ENCODE results near the gene SND1.
A peak's percentile ranks its signal among the peaks of the same experiment; 100 is the strongest.

The SND1 gene

GRCh38 chr7:127651556-127652332, at the start of gene SND1:
SND1 (plus strand) TSS chr7:127652194; CDS start chr7:127652374, 180 bp downstream.
- peaks cover 37% of the 10 kb centered on the region for H3K4me1 Mint-ChIP-seq
- H3K27me3 Mint-ChIP-seq, result no peaks in the 10 kb centered on the region
- peaks cover 7% of the 10 kb centered on the region for H3K36me3 Mint-ChIP-seq
- no peaks in the 10 kb centered on the region for H3K9me3 Mint-ChIP-seq
- ATAC-seq, result peak; percentile 96
- H3K4me3 Mint-ChIP-seq, result peak within 1 kb of the TSS; percentile 95
- no peak within 1 kb of the TSS for H3K27ac Mint-ChIP-seq

DNA sequence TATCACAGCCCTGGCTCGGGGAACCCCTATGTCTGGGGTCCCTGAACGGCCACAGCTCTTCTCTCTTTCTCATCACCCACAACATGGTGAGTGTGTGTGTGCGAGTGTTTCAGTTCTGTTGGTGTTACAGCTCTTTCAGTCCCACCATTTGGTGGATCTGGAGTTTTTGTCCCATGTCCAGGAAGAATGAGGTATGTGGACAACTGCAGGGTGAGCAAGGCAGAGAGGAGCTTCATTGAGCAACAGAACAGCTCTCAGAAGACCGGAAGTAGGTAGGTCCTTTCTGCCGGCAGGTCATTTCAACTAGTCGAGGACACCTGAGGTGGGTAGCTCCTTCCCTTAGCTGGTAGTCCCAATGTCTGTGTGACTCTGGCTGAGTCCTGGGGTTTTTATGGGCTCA, 43.5 kb upstream of the SND1 start:
- Mint-ChIP-seq H3K27me3 (peaks cover 32% of the 10 kb centered on the region), H3K4me3 (no peak overlapping the region), H3K9me3 (peaks cover 11% of the 10 kb centered on the region), H3K36me3 (no peaks in the 10 kb centered on the region), H3K4me1 (no peaks in the 10 kb centered on the region), H3K27ac (no peak overlapping the region)
- no peak for ATAC-seq

- no peak overlapping the region for H3K4me3 Mint-ChIP-seq
- H3K36me3 Mint-ChIP-seq, result no peaks in the 10 kb centered on the region
- peaks cover 40% of the 10 kb centered on the region for H3K27me3 Mint-ChIP-seq
- peaks cover 11% of the 10 kb centered on the region for H3K9me3 Mint-ChIP-seq
- no peak overlapping the region for H3K27ac Mint-ChIP-seq
- no peaks in the 10 kb centered on the region for H3K4me1 Mint-ChIP-seq
- ATAC-seq, result no peak
Measured at GRCh38 chr7:127609297-127609696, 42.7 kb upstream of the SND1 start.

DNA sequence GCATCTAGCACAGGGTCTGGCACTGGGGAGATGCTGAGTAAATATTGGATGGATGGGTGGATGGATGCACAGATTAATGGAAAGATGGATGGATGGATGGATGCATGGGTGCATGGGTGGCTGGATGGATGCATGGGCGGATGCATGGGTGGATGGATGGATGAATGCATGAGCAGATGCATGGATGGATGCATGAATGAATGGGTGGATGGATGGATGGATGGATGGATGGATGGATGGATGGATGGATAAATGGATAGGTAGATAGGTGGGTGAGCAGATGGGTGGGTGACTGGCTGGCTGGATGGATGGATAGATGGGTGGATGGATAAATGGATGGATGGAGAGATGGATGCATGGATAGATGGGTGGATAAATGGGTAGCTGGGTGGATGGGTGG, 39.7 kb upstream of the SND1 start:
- Mint-ChIP-seq H3K27ac (no peak overlapping the region), H3K4me1 (no peaks in the 10 kb centered on the region), H3K9me3 (peaks cover 11% of the 10 kb centered on the region), H3K27me3 (peaks cover 48% of the 10 kb centered on the region), H3K4me3 (no peak overlapping the region), H3K36me3 (no peaks in the 10 kb centered on the region)
- no peak for ATAC-seq

DNA sequence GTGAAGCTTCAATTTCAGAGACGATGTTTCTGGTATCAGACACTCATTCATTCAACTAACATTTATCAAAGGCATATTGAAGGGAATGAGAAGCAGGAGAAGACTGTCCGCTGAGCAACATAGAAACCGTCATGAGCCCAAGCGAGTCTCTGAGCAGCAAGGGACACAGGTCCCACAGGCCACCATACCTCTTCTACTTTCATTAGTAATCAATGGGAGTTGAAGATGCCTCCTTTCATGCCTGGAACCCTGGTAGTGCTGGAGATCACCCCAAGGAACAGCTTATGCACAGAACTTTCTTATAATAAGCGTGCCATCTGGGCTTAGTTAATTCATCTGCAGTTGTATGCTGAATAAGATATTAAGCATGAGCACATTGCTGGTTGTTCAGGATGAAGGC, 35.3 kb upstream of the SND1 start:
- Mint-ChIP-seq H3K27me3 (peaks cover 77% of the 10 kb centered on the region), H3K4me1 (peaks cover 11% of the 10 kb centered on the region), H3K4me3 (no peak overlapping the region), H3K9me3 (peaks cover 11% of the 10 kb centered on the region), H3K36me3 (no peaks in the 10 kb centered on the region), H3K27ac (no peak overlapping the region)
- ATAC-seq, result no peak

DNA sequence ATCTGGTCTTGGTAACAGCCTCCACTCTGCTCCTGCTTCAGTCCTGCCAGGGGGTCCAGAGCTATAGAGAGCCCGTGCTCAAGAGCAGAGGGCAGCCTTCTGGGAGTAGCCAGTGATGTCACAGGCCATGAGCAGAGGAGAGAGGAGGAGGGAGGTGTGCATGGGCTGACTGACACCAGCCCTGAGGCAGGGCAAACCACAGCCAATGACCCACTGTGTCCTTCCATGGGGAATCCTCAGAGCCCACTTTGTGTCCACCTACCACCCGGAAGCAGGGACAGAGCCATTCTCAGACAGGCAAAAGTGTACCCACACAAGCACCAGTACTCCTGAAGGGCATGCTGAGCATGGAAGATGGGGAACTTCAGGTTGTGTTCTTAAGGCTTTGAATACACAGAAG, 34.0 kb upstream of the SND1 start, which contains the start of gene PAX4:
Gene PAX4 (minus strand): TSS at position 101 of the 400 bp plus-strand sequence. CDS start 2,214 bp downstream, outside the sequence.
- Mint-ChIP-seq H3K27me3 (peaks cover 77% of the 10 kb centered on the region), H3K9me3 (no peaks in the 10 kb centered on the region), H3K4me3 (no peak within 1 kb of the TSS), H3K36me3 (no peaks in the 10 kb centered on the region), H3K27ac (no peak within 1 kb of the TSS), H3K4me1 (peaks cover 11% of the 10 kb centered on the region)
- no peak for ATAC-seq

GRCh38 chr7:127618775-127619174, 33.2 kb upstream of the SND1 start:
- Mint-ChIP-seq H3K4me3 (no peak overlapping the region), H3K27ac (no peak overlapping the region), H3K36me3 (no peaks in the 10 kb centered on the region), H3K4me1 (peaks cover 11% of the 10 kb centered on the region), H3K9me3 (no peaks in the 10 kb centered on the region), H3K27me3 (peaks cover 72% of the 10 kb centered on the region)
- no peak for ATAC-seq

- no peaks in the 10 kb centered on the region for H3K36me3 Mint-ChIP-seq
- ATAC-seq, result peak; percentile 32
- no peaks in the 10 kb centered on the region for H3K9me3 Mint-ChIP-seq
- H3K4me3 Mint-ChIP-seq, result no peak overlapping the region
- H3K27me3 Mint-ChIP-seq, result peaks cover 66% of the 10 kb centered on the region
- H3K27ac Mint-ChIP-seq, result no peak overlapping the region
- peaks cover 11% of the 10 kb centered on the region for H3K4me1 Mint-ChIP-seq
Measured at GRCh38 chr7:127619681-127620405, 32.2 kb upstream of the SND1 start.

GRCh38 chr7:127620406-127621233, 31.4 kb upstream of the SND1 start:
- H3K27ac Mint-ChIP-seq, result no peak overlapping the region
- peaks cover 11% of the 10 kb centered on the region for H3K4me1 Mint-ChIP-seq
- no peaks in the 10 kb centered on the region for H3K36me3 Mint-ChIP-seq
- H3K27me3 Mint-ChIP-seq, result peaks cover 66% of the 10 kb centered on the region
- H3K4me3 Mint-ChIP-seq, result peak overlapping the region; percentile 50
- no peaks in the 10 kb centered on the region for H3K9me3 Mint-ChIP-seq
- ATAC-seq, result no peak

DNA sequence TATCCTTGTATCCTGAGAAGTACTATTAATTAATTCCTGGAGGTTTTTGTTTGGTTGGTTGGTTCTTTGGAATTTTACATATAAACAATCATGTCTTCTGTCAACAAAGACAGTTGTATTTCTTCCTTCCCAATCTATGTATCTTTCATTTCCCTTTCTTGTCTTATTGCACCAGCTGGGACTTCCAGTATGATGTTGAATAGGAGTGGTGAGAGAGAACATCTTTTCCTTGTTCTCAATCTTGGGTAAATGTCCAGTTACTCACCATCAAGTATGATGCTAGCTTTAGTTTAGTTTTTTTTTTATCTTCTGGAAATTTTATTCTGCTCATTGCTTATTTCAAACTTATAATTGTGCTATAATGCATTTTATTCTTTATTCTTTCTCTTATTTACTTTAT, 26.7 kb upstream of the SND1 start:
- no peaks in the 10 kb centered on the region for H3K9me3 Mint-ChIP-seq
- peaks cover 39% of the 10 kb centered on the region for H3K27me3 Mint-ChIP-seq
- peaks cover 21% of the 10 kb centered on the region for H3K4me1 Mint-ChIP-seq
- no peak overlapping the region for H3K27ac Mint-ChIP-seq
- H3K4me3 Mint-ChIP-seq, result no peak overlapping the region
- ATAC-seq, result no peak
- H3K36me3 Mint-ChIP-seq, result no peaks in the 10 kb centered on the region

- Mint-ChIP-seq H3K4me1 (peaks cover 10% of the 10 kb centered on the region), H3K36me3 (no peaks in the 10 kb centered on the region), H3K27ac (no peak overlapping the region), H3K4me3 (no peak overlapping the region), H3K9me3 (no peaks in the 10 kb centered on the region), H3K27me3 (peaks cover 24% of the 10 kb centered on the region)
- no peak for ATAC-seq
Measured at GRCh38 chr7:127628445-127628844, 23.5 kb upstream of the SND1 start.

- Mint-ChIP-seq H3K4me3 (no peak overlapping the region), H3K27ac (no peak overlapping the region), H3K9me3 (peaks cover 2% of the 10 kb centered on the region), H3K36me3 (no peaks in the 10 kb centered on the region), H3K27me3 (peaks cover 24% of the 10 kb centered on the region), H3K4me1 (peaks cover 10% of the 10 kb centered on the region)
- ATAC-seq, result peak; percentile 51
Measured at GRCh38 chr7:127629268-127629854, 22.6 kb upstream of the SND1 start.

DNA sequence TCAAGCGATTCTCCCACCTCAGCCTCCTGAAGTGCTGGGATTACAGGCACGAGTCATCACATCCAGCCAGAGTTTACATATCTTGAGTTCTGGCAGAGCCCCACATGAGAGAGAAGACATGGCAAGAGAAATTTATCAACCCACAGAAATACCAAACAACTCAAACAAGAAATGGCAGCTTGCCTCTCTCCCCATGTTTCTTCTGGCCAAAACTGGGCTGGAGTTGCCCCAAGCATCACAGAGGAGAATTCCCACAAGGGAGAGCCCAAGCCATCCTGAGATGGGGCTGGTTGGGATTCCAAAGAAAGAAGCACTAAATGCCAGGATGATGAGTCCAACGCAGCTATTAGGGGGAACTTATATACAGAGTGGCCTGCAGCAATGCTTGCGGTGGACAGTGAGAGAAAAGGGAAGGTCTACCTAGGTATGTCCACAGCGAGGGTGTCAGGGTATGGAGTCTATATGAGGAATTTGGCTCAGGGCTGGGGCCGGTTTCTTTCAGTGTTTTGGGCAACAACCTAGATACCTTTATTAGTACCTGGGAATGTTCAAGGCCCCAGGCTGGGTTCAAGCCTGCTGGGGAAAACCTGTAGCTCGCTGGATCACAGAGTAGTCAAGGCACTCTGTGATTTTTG, 19.6 kb upstream of the SND1 start:
- H3K9me3 Mint-ChIP-seq, result peaks cover 2% of the 10 kb centered on the region
- H3K27me3 Mint-ChIP-seq, result peaks cover 34% of the 10 kb centered on the region
- H3K27ac Mint-ChIP-seq, result no peak overlapping the region
- H3K36me3 Mint-ChIP-seq, result no peaks in the 10 kb centered on the region
- no peak for ATAC-seq
- H3K4me1 Mint-ChIP-seq, result peaks cover 10% of the 10 kb centered on the region
- H3K4me3 Mint-ChIP-seq, result no peak overlapping the region

- H3K9me3 Mint-ChIP-seq, result peaks cover 2% of the 10 kb centered on the region
- H3K27ac Mint-ChIP-seq, result no peak overlapping the region
- H3K36me3 Mint-ChIP-seq, result no peaks in the 10 kb centered on the region
- ATAC-seq, result no peak
- H3K4me1 Mint-ChIP-seq, result no peaks in the 10 kb centered on the region
- H3K4me3 Mint-ChIP-seq, result no peak overlapping the region
- peaks cover 49% of the 10 kb centered on the region for H3K27me3 Mint-ChIP-seq
Measured at GRCh38 chr7:127635659-127636285, 16.2 kb upstream of the SND1 start.
